K562 (cell line): ENCODE data around the gene RASSF7. TPM values are rescaled to one million over a fixed set of nuclear protein-coding genes. Genes with fewer than 3 reads are reported as not detected.

Experiments used
- ARID3B ChIP-seq: fragments of 250-450 bp; sonication (Bioruptor Pico); IDR thresholded peaks from 2 replicates; pipeline ENCODE4 v1.4.0; 2020; ENCODE audit warnings: borderline replicate concordance
- CBFB ChIP-seq: sonication (generic); formaldehyde crosslinking; IDR thresholded peaks from 2 replicates; pipeline ENCODE4 v1.4.0; 2020; ENCODE audit warnings: mild to moderate bottlenecking, missing genetic modification reagents
- CHCHD3 ChIP-seq: fragments of 250-450 bp; sonication (Bioruptor Pico); IDR thresholded peaks from 2 replicates; pipeline ENCODE4 v2.1.2; 2022; ENCODE audit warnings: mild to moderate bottlenecking
- CHD4 ChIP-seq: fragments of 200-600 bp; sonication (generic); IDR thresholded peaks from 3 replicates; pipeline ENCODE4 v1.6.1; 2012; ENCODE audit warnings: low read depth, mild to moderate bottlenecking, mixed read lengths, low read length, inconsistent platforms; ENCODE audit not compliant: insufficient read depth, insufficient replicate concordance, poor library complexity, severe bottlenecking
- CREM ChIP-seq: IDR thresholded peaks from 2 replicates; pipeline ENCODE4 v1.6.1; 2014; ENCODE audit warnings: antibody characterized with exemption, low read depth
- DIDO1 ChIP-seq: fragments of 450-650 bp; IDR thresholded peaks from 2 replicates; pipeline ENCODE4 v1.6.1; 2016; ENCODE audit warnings: low read depth, missing biosample characterization, missing genetic modification characterization
- DMBX1 ChIP-seq: fragments of 250-450 bp; sonication (Bioruptor Pico); IDR thresholded peaks from 2 replicates; pipeline ENCODE4 v1.8.0; 2022; ENCODE audit warnings: inconsistent platforms, mild to moderate bottlenecking, moderate library complexity, borderline replicate concordance
- EHMT2 ChIP-seq: fragments of 450-650 bp; IDR thresholded peaks from 2 replicates; pipeline ENCODE4 v1.6.1; 2018; ENCODE audit warnings: antibody characterized with exemption
- ELF2 ChIP-seq: fragments of 250-450 bp; sonication (Bioruptor Pico); IDR thresholded peaks from 2 replicates; pipeline ENCODE4 v1.5.0; 2021; ENCODE audit warnings: mild to moderate bottlenecking
- EP300 ChIP-seq: IDR thresholded peaks from 2 replicates; pipeline ENCODE4 v1.6.1; 2012; ENCODE audit warnings: low read length, improper control_type of control experiment
- FOXK1 ChIP-seq: sonication (generic); formaldehyde crosslinking; IDR thresholded peaks from 2 replicates; pipeline ENCODE4 v1.8.0; 2022; ENCODE audit warnings: missing genetic modification reagents, mild to moderate bottlenecking, borderline replicate concordance
- GATA2 ChIP-seq: sonication (generic); formaldehyde crosslinking; IDR thresholded peaks from 2 replicates; pipeline ENCODE4 v1.4.0; 2020; ENCODE audit warnings: mild to moderate bottlenecking, missing genetic modification reagents
- HDAC3 ChIP-seq: fragments of 450-650 bp; IDR thresholded peaks from 2 replicates; pipeline ENCODE4 v1.6.1; 2018; ENCODE audit warnings: borderline replicate concordance, mild to moderate bottlenecking, moderate library complexity; ENCODE audit not compliant: partially characterized antibody
- ILF3 ChIP-seq: fragments of 450-650 bp; IDR thresholded peaks from 2 replicates; pipeline ENCODE4 v1.6.1; 2018; ENCODE audit warnings: antibody characterized with exemption, mild to moderate bottlenecking, moderate library complexity, borderline replicate concordance
- NCOA2 ChIP-seq, 2 experiments: fragments of 450-650 bp; IDR thresholded peaks; 2 replicates each; pipeline ENCODE4 v1.6.1; 2018; ENCODE audit warnings: mild to moderate bottlenecking in 2 of 2, moderate library complexity in 1 of 2; ENCODE audit not compliant: partially characterized antibody in 2 of 2
- NUFIP1 ChIP-seq: fragments of 450-650 bp; IDR thresholded peaks from 2 replicates; pipeline ENCODE4 v1.6.1; 2018; ENCODE audit not compliant: partially characterized antibody
- SETDB1 ChIP-seq: IDR thresholded peaks from one replicate; pipeline ENCODE4 v1.6.1; 2012; ENCODE audit warnings: low read length, control low read depth, inconsistent platforms
- SMC3 ChIP-seq: conservative IDR thresholded peaks from 2 replicates; pipeline ENCODE4 v1.6.1; 2011; ENCODE audit warnings: low read depth, low read length, improper control_type of control experiment; ENCODE audit not compliant: insufficient read depth
- SOX6 ChIP-seq: fragments of 450-650 bp; IDR thresholded peaks from 2 replicates; pipeline ENCODE4 v1.6.1; 2014; ENCODE audit warnings: mild to moderate bottlenecking
- TGIF2 ChIP-seq: sonication (generic); formaldehyde crosslinking; IDR thresholded peaks from 2 replicates; pipeline ENCODE4 v1.8.1; 2022; ENCODE audit warnings: mild to moderate bottlenecking, missing genetic modification reagents, moderate library complexity
- YY1 ChIP-seq, 3 experiments: IDR thresholded peaks; 2 replicates each; pipeline ENCODE4 v1.6.1; 2011; ENCODE audit warnings: low read length in 2 of 3, mild to moderate bottlenecking in 2 of 3, moderate library complexity in 2 of 3, borderline replicate concordance in 1 of 3, control low read depth in 1 of 3, low read depth in 1 of 3; ENCODE audit not compliant: insufficient read depth in 3 of 3, insufficient replicate concordance in 2 of 3, control insufficient read depth in 1 of 3, insufficient read length in 1 of 3; ENCODE audit errors: extremely low read depth in 1 of 3
- ZBTB49 ChIP-seq: sonication (generic); formaldehyde crosslinking; IDR thresholded peaks from 2 replicates; pipeline ENCODE4 v1.8.0; 2022; ENCODE audit warnings: missing genetic modification reagents, mild to moderate bottlenecking, borderline replicate concordance
- ZNF311 ChIP-seq: fragments of 250-450 bp; sonication (Bioruptor Pico); IDR thresholded peaks from 2 replicates; pipeline ENCODE4 v1.4.0; 2020; ENCODE audit warnings: mild to moderate bottlenecking, moderate library complexity
- ZNF76 ChIP-seq: fragments of 250-450 bp; sonication (Bioruptor Pico); IDR thresholded peaks from 2 replicates; pipeline ENCODE4 v1.4.0; 2020; ENCODE audit warnings: mild to moderate bottlenecking, moderate library complexity, borderline replicate concordance
- ZNF764 ChIP-seq: fragments of 250-450 bp; sonication (Bioruptor Pico); IDR thresholded peaks from 2 replicates; pipeline ENCODE4 v1.4.0; 2020; ENCODE audit warnings: low read depth, mild to moderate bottlenecking, moderate library complexity
- ZNF780A ChIP-seq: fragments of 250-450 bp; sonication (Bioruptor Pico); IDR thresholded peaks from 2 replicates; pipeline ENCODE4 v1.5.0; 2021; ENCODE audit warnings: mild to moderate bottlenecking
- polyA plus RNA-seq, 8 experiments: library from polyadenylated mRNA; depleted of rRNA in 4 of 8; stranded (reverse) in 5 of 8; unstranded in 3 of 8; fragments of >200 nt; fragmentation: Nextera tagmentation in 2 of 8; fragmentation: Illumina TruSeq in 1 of 8; extraction: Ambion mirVana in 2 of 8; extraction: Trizol in 1 of 8; gene quantifications; 2 replicates each; pipeline versions ENCODE4 v1.2.1 to v1.2.3, GENCODE V29; 2011 to 2014; ENCODE audit warnings: inconsistent platforms in 1 of 8, missing spikeins in 1 of 8
- total RNA-seq, 7 experiments: library from RNA; depleted of rRNA in 6 of 7; stranded (reverse); fragments of >200 nt in 6 of 7; fragmentation: Illumina TruSeq in 2 of 7; extraction: Trizol in 2 of 7; gene quantifications; 2 replicates each; pipeline versions ENCODE4 v1.2.1 to v1.2.3, GENCODE V29; 2011 to 2021; ENCODE audit warnings: low replicate concordance in 1 of 7

RASSF7 gene
- total and polyA plus RNA-seq, 9 of the 15 experiments (the other 6 are each of a cell fraction or from before 2014, with no cell fraction given) = 0.41 to 45.2 (median 18.6) TPM

GRCh38 chr11:568306-569157 lies 7.8 kb downstream of the RASSF7 start (continued):
- TF ChIP-seq HDAC3 = no peak
- TF ChIP-seq DMBX1 (CRISPR knock-in tag) = no peak
- TF ChIP-seq NUFIP1 = no peak
- no peak for TF ChIP-seq ZNF764 (CRISPR knock-in tag)
- TF ChIP-seq CHD4 = no peak
- TF ChIP-seq ZNF76 (CRISPR knock-in tag) = no peak
- TF ChIP-seq CHCHD3 (CRISPR knock-in tag) = no peak
- TF ChIP-seq ZNF780A = no peak
- TF ChIP-seq CREM = peak; percentile 86
- TF ChIP-seq CBFB = no peak
- TF ChIP-seq EP300 = no peak
- TF ChIP-seq YY1 (IDR thresholded peaks at IDR 0.05; ENCODE audit: borderline replicate concordance in 1 of 3, control insufficient read depth in 1 of 3, extremely low read depth in 1 of 3, insufficient read depth in 3 of 3, insufficient read length in 1 of 3, insufficient replicate concordance in 2 of 3, low read depth in 1 of 3, low read length in 2 of 3) = no peak
- TF ChIP-seq ZNF311 (CRISPR knock-in tag) = no peak
- TF ChIP-seq EHMT2 = no peak
- no peak for TF ChIP-seq ZBTB49 (CRISPR knock-in tag)
- no peak for TF ChIP-seq FOXK1 (CRISPR knock-in tag)
- TF ChIP-seq NCOA2 (IDR thresholded peaks at IDR 0.05; ENCODE audit: partially characterized antibody in 2 of 2) = no peak
- TF ChIP-seq ILF3 = no peak
- no peak for TF ChIP-seq ARID3B (CRISPR knock-in tag)
- TF ChIP-seq DIDO1 = no peak
- TF ChIP-seq SOX6 = no peak
- TF ChIP-seq ELF2 (CRISPR knock-in tag) = no peak
- no peak for TF ChIP-seq SMC3
- TF ChIP-seq SETDB1 = no peak
- TF ChIP-seq TGIF2 (CRISPR knock-in tag) = no peak
- TF ChIP-seq GATA2 = no peak
